Trophoblast cell (in vitro differentiated cells and primary cell): ENCODE results near the gene ASAP2.

Experiments used
- DNase-seq, 2 donors: peaks; one replicate each; pipeline ENCODE4 v3.0.0-alpha.2; 2016
- H2AFZ ChIP-seq: 2 replicates; pipeline ENCODE4 v1.6.1; 2013; ENCODE audit warnings: low read length, moderate library complexity, mild to moderate bottlenecking; ENCODE audit not compliant: insufficient read depth, poor library complexity
- H2AK5ac ChIP-seq: 2 replicates; pipeline ENCODE4 v1.6.1; 2013; ENCODE audit warnings: mild to moderate bottlenecking, low read length
- H2BK120ac ChIP-seq: 2 replicates; pipeline ENCODE4 v1.6.1; 2013; ENCODE audit warnings: low read length, mild to moderate bottlenecking, moderate library complexity; ENCODE audit not compliant: insufficient read depth, poor library complexity
- H2BK12ac ChIP-seq: 2 replicates; pipeline ENCODE4 v1.6.1; 2013; ENCODE audit warnings: mild to moderate bottlenecking, low read length, moderate library complexity
- H2BK5ac ChIP-seq: 2 replicates; pipeline ENCODE4 v1.6.1; 2013; ENCODE audit warnings: low read length, low read depth, moderate library complexity, mild to moderate bottlenecking; ENCODE audit not compliant: poor library complexity
- H3K14ac ChIP-seq: 2 replicates; pipeline ENCODE4 v1.6.1; 2013; ENCODE audit warnings: mild to moderate bottlenecking, low read length
- H3K18ac ChIP-seq: 2 replicates; pipeline ENCODE4 v1.6.1; 2013; ENCODE audit warnings: mild to moderate bottlenecking, low read length
- H3K23ac ChIP-seq: 2 replicates; pipeline ENCODE4 v1.6.1; 2013; ENCODE audit warnings: low read length
- H3K27ac ChIP-seq: 2 replicates; pipeline ENCODE4 v1.5.1; 2013; ENCODE audit warnings: low read depth, mild to moderate bottlenecking, inconsistent platforms, low read length, moderate library complexity
- H3K27me3 ChIP-seq: 2 replicates; pipeline ENCODE4 v1.6.1; 2013; ENCODE audit warnings: inconsistent platforms, mild to moderate bottlenecking, low read length, moderate library complexity; ENCODE audit not compliant: insufficient read depth
- H3K36me3 ChIP-seq, 2 experiments: 1 replicate in 1 of 2; 2 replicates in 1 of 2; pipeline ENCODE4 v1.6.1; 2013; ENCODE audit warnings: low read length in 2 of 2, mild to moderate bottlenecking in 2 of 2, moderate library complexity in 1 of 2; ENCODE audit not compliant: insufficient read depth in 2 of 2, control insufficient read depth in 1 of 2
- H3K4ac ChIP-seq: 2 replicates; pipeline ENCODE4 v1.6.1; 2013; ENCODE audit warnings: low read depth, mild to moderate bottlenecking, low read length, moderate library complexity
- H3K4me1 ChIP-seq, 2 experiments: 1 replicate in 1 of 2; 2 replicates in 1 of 2; pipeline ENCODE4 v1.6.1; 2013; ENCODE audit warnings: low read length in 2 of 2, mild to moderate bottlenecking in 2 of 2, moderate library complexity in 1 of 2; ENCODE audit not compliant: insufficient read depth in 2 of 2, control insufficient read depth in 1 of 2
- H3K4me2 ChIP-seq: 2 replicates; pipeline ENCODE4 v1.6.1; 2013; ENCODE audit warnings: inconsistent platforms, mild to moderate bottlenecking, low read length, moderate library complexity
- H3K4me3 ChIP-seq: 2 replicates; pipeline ENCODE4 v1.5.1; 2013; ENCODE audit warnings: mild to moderate bottlenecking, low read depth, low read length, inconsistent platforms
- H3K79me1 ChIP-seq: one replicate; pipeline ENCODE4 v1.6.1; 2013; ENCODE audit warnings: low read length
- H3K79me2 ChIP-seq: 2 replicates; pipeline ENCODE4 v1.6.1; 2013; ENCODE audit warnings: low read length, mild to moderate bottlenecking; ENCODE audit not compliant: control insufficient read depth, insufficient read depth, poor library complexity
- H3K9ac ChIP-seq: 2 replicates; pipeline ENCODE4 v1.6.1; 2013; ENCODE audit warnings: mild to moderate bottlenecking, low read length
- H3K9me3 ChIP-seq: 2 replicates; pipeline ENCODE4 v1.6.1; 2013; ENCODE audit warnings: low read depth, mild to moderate bottlenecking, control low read depth, inconsistent platforms, low read length; ENCODE audit not compliant: insufficient read depth
- H4K12ac ChIP-seq: 2 replicates; pipeline ENCODE4 v1.6.1; 2013; ENCODE audit warnings: low read depth, mild to moderate bottlenecking, low read length, moderate library complexity
- H4K8ac ChIP-seq: 2 replicates; pipeline ENCODE4 v1.6.1; 2013; ENCODE audit warnings: low read depth, mild to moderate bottlenecking, low read length, moderate library complexity
- H4K91ac ChIP-seq: one replicate; pipeline ENCODE4 v1.6.1; 2013; ENCODE audit warnings: low read depth, mild to moderate bottlenecking, low read length, moderate library complexity
- WGBS: extraction: QIAGEN DNeasy Blood & Tissue Kit; methylation state at CpG from one replicate; pipeline ENCODE4 v1.1.7; 2013; ENCODE audit warnings: missing lambda C conversion rate; ENCODE audit not compliant: insufficient read length, insufficient coverage; ENCODE audit errors: extremely low coverage; 5-methylcytosine and 5-hydroxymethylcytosine counted together

Gene ASAP2

GRCh38 chr2:9211496-9211895 is 4.9 kb downstream of the ASAP2 start:
- Histone ChIP-seq H4K12ac (no peak overlapping the region), H3K27ac (no peak overlapping the region), H2BK120ac (no peak overlapping the region), H2BK12ac (no peak overlapping the region), H3K4me1 (peaks cover 0 to 4% of the 10 kb centered on the region in 2 experiments), H2BK5ac (no peak overlapping the region), H2AK5ac (no peak overlapping the region), H3K4ac (no peak overlapping the region), H3K4me2 (no peak overlapping the region), H3K23ac (no peak overlapping the region), H2AFZ (no peak overlapping the region), H3K36me3 (peaks cover 2 to 9% of the 10 kb centered on the region in 2 experiments), H3K18ac (no peak overlapping the region), H4K8ac (no peak overlapping the region), H3K14ac (no peak overlapping the region), H3K79me2 (peaks cover 7% of the 10 kb centered on the region), H3K79me1 (peaks cover 8% of the 10 kb centered on the region), H3K9ac (no peak overlapping the region), H3K27me3 (peaks cover 2% of the 10 kb centered on the region), H3K9me3 (no peaks in the 10 kb centered on the region), H4K91ac (no peak overlapping the region), H3K4me3 (no peak overlapping the region)
- no CpG with 5 or more reads among the region's 4 CpGs for WGBS
- no peak for DNase-seq

GRCh38 chr2:9212010-9212635 is 5.5 kb downstream of the ASAP2 start:
- H3K9me3 ChIP-seq = no peaks in the 10 kb centered on the region
- H2BK12ac ChIP-seq = no peak overlapping the region
- no peak overlapping the region for H4K91ac ChIP-seq
- H3K79me2 ChIP-seq = peaks cover 4% of the 10 kb centered on the region
- H3K23ac ChIP-seq = no peak overlapping the region
- H2AK5ac ChIP-seq = no peak overlapping the region
- no peak overlapping the region for H2BK120ac ChIP-seq
- no peak overlapping the region for H4K8ac ChIP-seq
- peaks cover 2 to 11% of the 10 kb centered on the region in 2 experiments for H3K36me3 ChIP-seq
- no peak overlapping the region for H2AFZ ChIP-seq
- peaks cover 2% of the 10 kb centered on the region for H3K27me3 ChIP-seq
- H3K4me1 ChIP-seq = peaks cover 0 to 4% of the 10 kb centered on the region in 2 experiments
- H3K4me3 ChIP-seq = no peak overlapping the region
- H3K14ac ChIP-seq = no peak overlapping the region
- H3K79me1 ChIP-seq = peaks cover 5% of the 10 kb centered on the region
- DNase-seq = no peak
- no peak overlapping the region for H3K9ac ChIP-seq
- H2BK5ac ChIP-seq = no peak overlapping the region
- H3K4me2 ChIP-seq = no peak overlapping the region
- H3K18ac ChIP-seq = no peak overlapping the region
- no peak overlapping the region for H3K27ac ChIP-seq
- no peak overlapping the region for H3K4ac ChIP-seq
- WGBS = no CpG with 5 or more reads among the region's 9 CpGs
- no peak overlapping the region for H4K12ac ChIP-seq

- Histone ChIP-seq H2AK5ac (no peak overlapping the region), H3K79me1 (no peaks in the 10 kb centered on the region), H2BK5ac (no peak overlapping the region), H3K4me1 (peaks cover 0 to 4% of the 10 kb centered on the region in 2 experiments), H2AFZ (no peak overlapping the region), H3K27ac (no peak overlapping the region), H3K4me2 (no peak overlapping the region), H3K4ac (no peak overlapping the region), H3K14ac (no peak overlapping the region), H3K36me3 (peaks cover 2 to 12% of the 10 kb centered on the region in 2 experiments), H2BK120ac (no peak overlapping the region), H4K8ac (no peak overlapping the region), H4K12ac (no peak overlapping the region), H3K79me2 (no peaks in the 10 kb centered on the region), H3K9me3 (no peaks in the 10 kb centered on the region), H3K23ac (no peak overlapping the region), H3K9ac (no peak overlapping the region), H3K18ac (no peak overlapping the region), H2BK12ac (no peak overlapping the region), H3K4me3 (no peak overlapping the region), H3K27me3 (no peaks in the 10 kb centered on the region), H4K91ac (no peak overlapping the region)
- WGBS = no CpG with 5 or more reads among the region's 19 CpGs
- peak in 1 of 2 donors; percentile 15 for DNase-seq
Observed at GRCh38 chr2:9212661-9213411, 6.2 kb downstream of the ASAP2 start.

- Histone ChIP-seq H2BK120ac (no peak overlapping the region), H4K91ac (no peak overlapping the region), H3K4me3 (no peak overlapping the region), H4K12ac (no peak overlapping the region), H3K9me3 (no peaks in the 10 kb centered on the region), H2AK5ac (no peak overlapping the region), H3K14ac (no peak overlapping the region), H3K36me3 (peaks cover 2 to 14% of the 10 kb centered on the region in 2 experiments), H4K8ac (no peak overlapping the region), H3K27ac (no peak overlapping the region), H3K79me1 (no peaks in the 10 kb centered on the region), H3K79me2 (no peaks in the 10 kb centered on the region), H3K23ac (no peak overlapping the region), H2BK5ac (no peak overlapping the region), H2BK12ac (no peak overlapping the region), H3K18ac (no peak overlapping the region), H3K4me1 (peaks cover 1 to 5% of the 10 kb centered on the region in 2 experiments), H3K9ac (no peak overlapping the region), H3K4me2 (no peak overlapping the region), H3K4ac (no peak overlapping the region), H3K27me3 (no peaks in the 10 kb centered on the region), H2AFZ (no peak overlapping the region)
- no peak for DNase-seq
- no CpG with 5 or more reads among the region's 2 CpGs for WGBS
Observed at GRCh38 chr2:9213477-9214051, 7.0 kb downstream of the ASAP2 start.
